AG08395 (cell line): ENCODE results near the gene OR1A1.
"Not testable (repeated sequence)": the region's sequence is repeated elsewhere in the genome, so short reads cannot be mapped to it uniquely, and the experiment has no call there.

ENCODE experiments used
- DNase-seq: peaks from one replicate; pipeline ENCODE4 v3.0.0; 2012; ENCODE audit warnings: mixed read lengths, low spot score

Gene OR1A1, protein sequence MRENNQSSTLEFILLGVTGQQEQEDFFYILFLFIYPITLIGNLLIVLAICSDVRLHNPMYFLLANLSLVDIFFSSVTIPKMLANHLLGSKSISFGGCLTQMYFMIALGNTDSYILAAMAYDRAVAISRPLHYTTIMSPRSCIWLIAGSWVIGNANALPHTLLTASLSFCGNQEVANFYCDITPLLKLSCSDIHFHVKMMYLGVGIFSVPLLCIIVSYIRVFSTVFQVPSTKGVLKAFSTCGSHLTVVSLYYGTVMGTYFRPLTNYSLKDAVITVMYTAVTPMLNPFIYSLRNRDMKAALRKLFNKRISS

DNA sequence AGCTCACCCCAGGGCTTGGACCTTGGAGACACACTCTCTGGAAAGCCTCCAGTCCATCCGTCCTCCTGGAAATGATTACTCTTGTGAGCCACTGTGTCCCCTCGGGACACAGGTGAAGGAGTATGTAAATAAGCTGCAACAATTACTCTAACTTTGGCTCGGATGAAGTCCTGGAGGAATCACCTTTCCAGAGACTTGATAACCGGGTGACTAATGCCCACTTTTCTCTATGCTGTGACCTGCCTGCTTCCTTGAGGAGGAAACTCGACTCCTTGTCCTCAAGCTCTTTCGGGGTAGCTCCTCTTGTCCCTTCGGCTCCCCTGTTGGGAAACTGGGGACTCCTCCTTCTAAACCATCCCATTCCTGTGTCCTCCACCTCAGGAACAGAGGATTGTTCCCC, at the start of gene OR1A1:
Gene OR1A1, plus strand, starts transcription at position 301 of the 400 bp plus-strand sequence. CDS start 7,954 bp downstream, outside the sequence.
- no peak for DNase-seq

GRCh38 chr17:3167574-3167973, 39.9 kb upstream of the OR1A1 start:
- no peak for DNase-seq

DNA sequence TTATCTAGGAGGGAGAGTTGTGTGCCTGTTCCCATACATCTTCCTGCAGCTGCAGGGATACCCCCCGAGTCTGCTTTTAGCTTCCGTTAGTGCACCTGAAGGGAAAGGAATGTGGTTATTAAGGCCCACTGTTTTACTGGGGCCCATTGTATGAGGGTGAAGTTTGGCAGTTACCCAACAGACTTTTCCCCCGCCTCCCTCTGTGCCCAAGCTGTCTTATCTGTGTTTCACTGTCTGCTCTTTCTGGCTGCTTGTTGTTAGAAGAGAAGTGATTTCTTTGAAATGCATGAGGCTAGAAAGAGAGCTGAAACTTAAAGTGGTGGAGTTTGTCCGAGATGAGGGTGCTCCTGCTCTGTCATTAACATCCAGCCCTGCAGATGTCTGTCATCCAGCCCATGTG, 17.5 kb upstream of the OR1A1 start:
- no peak for DNase-seq

DNA sequence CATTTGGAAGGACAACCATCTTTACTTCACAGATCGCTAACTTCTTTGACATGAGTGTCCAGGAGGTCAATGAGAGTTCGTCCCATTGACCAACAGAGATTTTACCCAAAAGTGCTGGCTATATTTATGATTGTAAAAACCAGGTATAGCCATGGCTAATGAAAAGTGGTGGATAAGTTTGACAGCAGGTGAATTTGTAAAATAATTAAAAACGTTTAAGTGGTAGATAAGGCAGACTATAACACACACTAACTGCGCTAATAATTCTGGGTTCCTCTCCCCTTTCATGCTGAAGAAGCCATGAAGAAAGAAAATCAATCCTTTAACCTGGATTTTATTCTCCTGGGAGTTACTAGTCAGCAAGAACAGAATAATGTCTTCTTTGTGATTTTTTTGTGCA, 10.2 kb upstream of the OR1A1 start, which contains the start of gene OR1A2:
Gene OR1A2, plus strand, starts transcription at position 301 of the 400 bp plus-strand sequence. Its CDS starts 0 bp downstream, at position 301.
- DNase-seq, result no peak

GRCh38 chr17:3208484-3208883, 1.0 kb downstream of the OR1A1 start:
- no peak for DNase-seq

DNA sequence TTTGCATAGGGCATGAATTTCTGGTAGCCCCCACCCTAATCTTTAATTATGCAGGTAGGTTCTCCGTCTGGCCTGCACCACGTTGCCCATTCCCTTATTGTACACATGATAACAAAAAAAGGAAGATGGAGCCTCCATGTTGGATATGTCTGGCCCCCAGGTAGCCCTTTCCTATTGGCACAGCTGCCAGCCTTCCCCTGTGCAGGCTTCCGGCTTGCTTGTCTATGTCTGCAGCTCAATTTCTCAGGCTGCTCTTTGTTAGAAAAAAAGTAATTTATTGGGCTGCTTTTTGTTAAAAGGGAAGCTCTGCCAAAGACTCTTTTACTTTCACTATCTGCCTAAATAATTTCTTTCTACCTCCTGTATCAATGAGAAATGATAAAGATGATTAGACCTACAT, 5.5 kb downstream of the OR1A1 start:
- no peak for DNase-seq

DNA sequence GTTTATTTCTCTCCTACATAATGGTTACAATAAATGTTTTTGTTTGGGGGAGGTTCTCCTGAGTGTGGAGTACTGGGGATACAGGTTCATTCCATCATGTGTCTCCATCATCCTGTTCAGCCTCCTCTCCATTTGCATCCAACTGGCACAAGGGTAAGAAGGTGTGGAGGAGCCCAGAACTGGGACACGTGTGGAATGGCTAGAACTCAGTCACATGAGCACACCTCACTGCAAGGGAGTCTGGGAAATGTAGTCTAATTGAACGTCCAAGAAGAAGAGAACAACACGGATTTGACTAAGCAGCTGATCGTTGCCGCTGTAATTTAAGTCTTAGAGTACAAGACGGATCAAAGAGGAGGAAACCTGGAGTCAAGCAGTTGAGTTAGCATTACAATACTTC, 6.1 kb downstream of the OR1A1 start:
- DNase-seq, result no peak

DNA sequence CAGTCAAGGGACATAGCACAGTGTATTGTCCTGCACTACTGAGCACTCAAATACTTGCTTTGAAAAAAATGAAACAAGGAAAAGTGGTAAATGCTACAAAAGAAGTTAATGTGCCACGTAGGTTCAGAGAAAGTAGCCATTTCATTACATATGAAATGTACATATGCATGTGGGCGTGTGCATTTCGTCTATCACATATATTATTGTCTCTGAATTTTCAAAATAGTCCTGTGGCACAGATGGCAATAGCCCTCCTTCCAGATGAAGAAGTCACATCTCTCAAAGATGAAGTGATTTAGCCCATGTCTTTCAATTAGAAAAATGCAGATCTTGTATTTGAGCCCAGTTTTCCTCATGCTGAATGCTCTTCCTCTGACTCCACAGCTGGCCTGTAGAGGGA, 12.5 kb downstream of the OR1A1 start:
- not testable (repeated sequence) for DNase-seq

- no peak for DNase-seq
These were observed 14.4 kb downstream of the OR1A1 start for GRCh38 chr17:3221850-3222249.

DNA sequence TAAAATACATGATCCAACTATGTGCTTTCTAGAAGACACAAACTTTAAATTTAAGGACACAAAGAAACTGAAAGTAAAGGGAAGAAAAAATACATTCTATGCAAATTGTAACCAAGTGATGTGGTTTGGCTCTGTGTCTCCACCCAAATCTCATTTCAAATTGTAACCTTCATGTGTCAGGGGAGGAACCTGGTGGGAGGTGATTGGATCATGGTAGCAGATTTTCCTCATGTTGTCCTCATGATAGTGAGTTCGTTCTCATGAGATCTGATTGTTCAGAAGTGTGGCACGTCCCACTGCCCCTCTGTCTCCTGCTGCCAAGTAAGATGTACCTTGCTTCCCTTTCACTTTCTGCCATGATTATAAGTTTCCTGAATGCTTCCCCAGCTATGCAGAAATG, 15.0 kb downstream of the OR1A1 start:
- DNase-seq, result no peak

DNA sequence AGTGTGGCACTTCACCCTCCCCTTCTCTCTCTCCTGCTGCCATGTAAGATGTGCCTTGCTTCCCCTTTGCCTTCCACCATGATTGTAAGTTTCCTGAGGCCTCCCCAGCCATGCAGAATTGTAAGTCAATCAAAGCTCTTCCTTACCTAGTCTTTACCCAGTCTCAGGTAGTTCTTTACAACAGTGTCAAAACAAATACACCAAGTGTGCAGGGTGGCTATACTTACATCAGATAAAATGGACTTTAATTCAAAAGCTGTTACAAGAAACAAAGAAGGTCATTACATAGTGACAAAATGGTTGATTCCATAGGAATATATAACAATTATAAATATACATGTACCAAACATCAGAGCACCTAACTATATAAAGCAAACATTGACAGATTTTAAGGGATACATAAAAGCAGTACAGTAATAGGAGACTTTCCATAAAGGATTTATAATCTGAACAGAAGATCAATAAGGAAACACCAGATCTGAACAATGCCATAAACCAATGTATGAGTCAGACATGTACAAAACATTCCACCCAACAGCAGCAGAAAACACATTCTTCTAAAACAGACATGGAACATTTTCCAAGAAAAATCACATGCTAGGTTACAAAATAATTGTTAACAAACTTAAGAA, 17.4 kb downstream of the OR1A1 start:
- not testable (repeated sequence) for DNase-seq

- DNase-seq, result not testable (repeated sequence)
These were observed 24.8 kb downstream of the OR1A1 start for GRCh38 chr17:3232300-3232699.

DNA sequence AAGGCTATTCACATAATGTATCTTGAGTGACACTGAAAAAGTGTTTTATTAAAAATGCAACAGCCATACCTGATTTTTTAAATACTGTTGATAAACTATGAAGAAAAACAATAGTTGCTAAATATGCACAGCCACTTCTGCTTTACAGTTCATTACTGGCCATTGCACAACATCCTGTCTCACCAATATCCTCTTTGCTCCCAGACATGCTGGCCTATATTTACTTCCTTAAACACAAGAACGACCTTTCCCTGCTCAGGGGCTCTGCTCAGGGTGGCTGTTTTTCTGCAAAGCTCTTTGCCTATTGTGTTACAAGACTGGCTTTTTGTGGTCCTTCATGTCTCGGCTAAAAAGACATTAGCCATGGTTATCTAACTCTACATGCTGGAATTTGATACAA, 31.2 kb downstream of the OR1A1 start:
- not testable (repeated sequence) for DNase-seq

DNA sequence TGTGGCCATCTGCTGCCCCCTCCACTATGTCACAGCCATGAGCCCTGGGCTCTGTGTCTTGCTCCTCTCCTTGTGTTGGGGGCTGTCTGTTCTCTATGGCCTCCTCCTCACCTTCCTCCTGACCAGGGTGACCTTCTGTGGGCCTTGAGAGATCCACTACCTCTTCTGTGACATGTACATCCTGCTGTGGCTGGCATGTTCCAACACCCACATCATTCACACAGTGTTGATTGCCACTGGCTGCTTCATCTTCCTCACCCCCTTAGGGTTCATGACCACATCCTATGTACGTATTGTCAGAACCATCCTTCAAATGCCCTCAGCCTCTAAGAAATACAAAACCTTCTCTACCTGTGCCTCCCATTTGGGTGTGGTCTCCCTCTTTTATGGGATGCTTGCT, 33.6 kb downstream of the OR1A1 start:
- not testable (repeated sequence) for DNase-seq

GRCh38 chr17:3244841-3245240, 37.4 kb downstream of the OR1A1 start:
- DNase-seq, result not testable (repeated sequence)

DNA sequence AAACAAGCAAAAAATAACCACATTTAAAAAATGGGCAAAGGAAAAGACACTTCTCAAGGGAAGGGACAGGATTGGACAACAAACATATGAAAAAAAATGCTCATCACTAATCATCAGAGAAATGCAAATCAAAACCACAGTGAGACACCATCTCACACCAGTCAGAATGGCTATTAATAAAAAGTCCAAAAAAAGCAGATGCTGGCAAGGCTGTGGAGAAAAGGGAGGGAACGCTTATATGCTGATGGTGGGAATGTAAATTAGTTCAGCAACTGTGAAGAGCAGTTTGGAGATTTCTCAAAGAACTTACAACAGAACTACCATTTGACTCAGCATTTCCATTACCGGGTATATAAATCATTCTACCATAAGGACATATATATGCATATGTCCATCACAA, 41.5 kb downstream of the OR1A1 start:
- not testable (repeated sequence) for DNase-seq

DNA sequence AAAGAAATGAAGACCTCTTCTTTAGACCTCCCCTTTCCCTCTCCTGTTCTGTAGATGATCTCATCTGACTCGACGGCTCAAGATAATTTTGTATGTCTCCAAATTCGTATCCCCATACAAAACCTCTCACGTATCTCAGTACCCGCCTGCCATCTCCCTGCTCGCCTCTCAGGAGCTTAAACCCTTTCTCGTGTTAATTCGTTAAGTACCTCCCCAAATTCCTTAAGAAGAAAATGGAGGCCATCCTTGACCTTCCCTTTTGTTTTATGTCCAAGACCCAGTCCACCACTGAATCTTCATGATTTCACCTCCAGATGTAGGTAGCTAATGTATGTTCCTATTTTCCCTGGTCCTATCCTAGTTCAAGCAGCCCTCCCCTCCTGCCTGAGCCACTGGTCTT, 49.1 kb downstream of the OR1A1 start:
- no peak for DNase-seq

GRCh38 chr17:3260163-3260562, 52.7 kb downstream of the OR1A1 start:
- DNase-seq, result no peak

- DNase-seq, result no peak
These were observed 53.1 kb downstream of the OR1A1 start for GRCh38 chr17:3260600-3260999.
